Astrocyte of the hippocampus (primary cell): ENCODE data around the gene INAFM2.

Source experiments
- DNase-seq: peaks from one replicate; pipeline ENCODE4 v3.0.0; 2011; ENCODE audit warnings: low read depth, low spot score

Gene INAFM2

DNA sequence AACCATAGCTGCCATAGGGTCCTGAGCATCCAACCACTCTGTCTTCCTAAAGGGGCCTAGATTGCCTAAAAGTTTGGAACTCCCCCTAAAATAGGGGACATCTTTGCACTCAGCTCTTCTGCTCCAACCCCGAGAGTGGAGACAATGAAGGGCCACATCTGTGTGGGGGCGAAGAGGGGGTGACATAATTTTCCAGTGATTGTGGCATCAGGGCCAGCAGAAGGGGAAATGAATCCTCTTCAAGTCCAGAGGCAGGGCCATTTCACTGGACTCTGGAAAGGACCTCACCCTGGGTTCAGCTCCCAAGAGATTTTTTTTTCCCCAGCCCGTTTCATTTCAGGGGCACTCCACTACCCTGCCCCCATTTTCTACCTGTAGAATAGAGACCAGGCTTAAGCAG lies 36.0 kb upstream of the INAFM2 start:
- no peak for DNase-seq

DNA sequence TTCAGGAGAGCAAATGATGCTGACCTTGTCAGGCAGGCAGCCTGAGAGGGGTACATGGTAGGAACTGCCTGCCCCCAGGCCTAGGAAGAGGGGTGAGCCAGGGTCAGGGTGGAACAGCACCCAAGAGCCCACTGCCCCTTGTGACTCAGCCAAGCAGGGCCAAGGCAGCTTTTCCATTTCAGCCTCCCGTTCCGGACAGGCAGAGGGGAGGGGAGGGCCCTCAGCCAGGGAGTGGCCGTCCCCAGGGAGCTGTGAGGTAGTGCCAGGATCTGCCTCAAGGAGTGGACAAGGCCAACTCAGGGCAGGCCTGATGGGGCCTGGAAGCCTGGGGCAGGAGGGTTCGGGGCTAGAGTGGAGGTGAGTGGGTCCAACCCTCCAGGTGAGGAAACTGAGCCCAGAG lies 35.5 kb upstream of the INAFM2 start:
- no peak for DNase-seq

DNA sequence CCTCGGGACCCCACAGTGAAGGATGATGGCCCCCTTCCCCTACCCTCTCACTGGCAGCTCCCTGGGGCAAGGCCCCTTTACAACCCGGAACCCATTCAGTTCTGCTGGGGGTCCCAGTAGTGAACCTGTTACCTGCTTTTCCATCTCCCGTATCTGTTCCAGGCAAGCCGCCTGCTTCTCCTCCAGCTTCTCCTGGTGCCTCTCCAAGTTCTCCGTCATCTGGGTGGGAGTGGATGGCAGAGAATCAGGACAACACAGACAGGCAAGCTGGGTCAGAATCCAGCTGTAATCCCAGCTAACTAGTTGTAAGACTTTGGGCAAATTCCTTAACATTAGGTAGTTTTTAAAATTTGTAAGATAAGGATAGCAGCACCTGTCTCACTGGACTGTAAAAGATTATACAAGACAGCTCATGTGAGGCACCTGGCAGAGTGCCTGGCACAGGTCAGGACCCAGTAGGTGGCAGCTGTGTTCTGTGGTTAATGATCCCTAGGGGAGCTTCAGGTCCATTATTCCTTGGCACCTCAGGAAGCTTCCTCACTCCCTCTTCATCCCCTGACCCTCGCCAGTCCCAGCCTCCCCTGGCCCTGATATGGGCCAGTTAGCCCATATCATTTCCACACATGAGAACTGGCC lies 34.2 kb upstream of the INAFM2 start:
- no peak for DNase-seq

- no peak for DNase-seq
These were observed 33.0 kb upstream of the INAFM2 start for GRCh38 chr15:40290545-40290917.

DNA sequence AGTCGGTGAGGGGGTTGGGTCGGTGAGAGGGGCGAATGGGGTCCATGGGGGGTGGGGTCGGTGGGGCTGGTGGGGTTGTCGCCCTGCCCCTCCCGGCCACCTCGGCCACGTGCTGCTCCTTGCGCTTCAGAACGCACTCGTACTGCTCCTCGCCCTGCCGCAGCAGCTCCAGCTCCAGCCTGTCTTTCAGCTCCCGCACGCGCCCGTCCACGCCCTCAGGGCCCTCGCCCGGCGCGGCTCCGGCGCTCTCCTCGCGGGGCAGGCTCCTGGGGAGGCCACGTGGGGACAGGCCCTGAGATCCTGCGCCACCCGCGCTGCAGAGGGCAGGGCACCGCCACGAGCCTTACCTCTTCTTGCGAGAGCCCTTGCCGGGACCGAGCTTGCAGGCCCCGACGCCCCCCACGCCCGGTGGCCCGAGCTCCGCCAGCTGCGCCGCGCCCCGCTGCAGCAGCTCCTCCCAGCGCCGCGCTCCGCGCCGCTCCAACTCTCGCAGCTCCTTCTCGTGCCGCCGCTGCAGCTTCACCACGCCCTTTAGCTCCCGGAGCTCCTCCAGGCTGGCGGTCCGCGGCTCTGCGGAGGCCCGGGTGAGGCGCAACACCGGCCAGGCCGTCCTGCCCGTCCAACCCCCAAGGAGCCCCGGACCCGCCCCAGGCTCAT lies 32.4 kb upstream of the INAFM2 start:
- peak; percentile 81 for DNase-seq

DNA sequence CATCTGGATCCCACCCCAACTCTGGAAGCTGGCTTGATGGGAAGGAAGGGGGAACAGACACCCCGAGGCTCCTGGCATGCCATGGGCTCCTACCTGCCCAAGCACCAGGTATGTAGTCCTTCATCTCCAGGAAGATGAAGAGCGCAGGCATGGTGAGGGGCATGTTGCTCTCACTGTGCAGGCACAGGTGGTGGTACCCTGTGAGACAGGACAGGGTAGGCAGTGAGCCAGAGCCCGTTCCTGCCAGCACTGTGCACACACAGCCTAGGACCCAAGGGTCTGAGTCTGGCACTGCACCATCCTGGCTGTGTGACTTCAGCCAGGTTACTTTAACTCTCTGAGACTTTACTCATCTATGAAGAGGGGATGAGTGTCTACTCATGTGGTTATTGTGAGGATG lies 31.2 kb upstream of the INAFM2 start:
- no peak for DNase-seq

DNA sequence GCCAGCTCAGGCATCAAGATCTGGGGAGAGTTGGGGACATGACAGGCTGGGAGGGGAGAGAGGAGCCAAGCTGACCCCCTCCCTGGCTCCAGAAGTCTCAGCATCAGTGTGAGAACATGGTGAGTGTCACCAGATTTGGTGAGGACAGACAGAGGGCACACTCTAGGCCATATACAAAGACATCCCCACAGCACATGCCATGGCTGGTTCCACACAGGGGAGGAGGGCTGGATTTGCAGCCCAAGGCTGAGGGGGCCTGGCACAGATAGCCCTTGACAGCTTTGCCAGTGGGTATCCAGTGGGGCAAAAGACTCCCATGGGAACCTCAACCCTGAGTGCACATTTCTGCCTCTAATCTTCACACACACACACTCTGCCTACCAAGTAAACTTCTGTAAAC lies 30.5 kb upstream of the INAFM2 start:
- no peak for DNase-seq

DNA sequence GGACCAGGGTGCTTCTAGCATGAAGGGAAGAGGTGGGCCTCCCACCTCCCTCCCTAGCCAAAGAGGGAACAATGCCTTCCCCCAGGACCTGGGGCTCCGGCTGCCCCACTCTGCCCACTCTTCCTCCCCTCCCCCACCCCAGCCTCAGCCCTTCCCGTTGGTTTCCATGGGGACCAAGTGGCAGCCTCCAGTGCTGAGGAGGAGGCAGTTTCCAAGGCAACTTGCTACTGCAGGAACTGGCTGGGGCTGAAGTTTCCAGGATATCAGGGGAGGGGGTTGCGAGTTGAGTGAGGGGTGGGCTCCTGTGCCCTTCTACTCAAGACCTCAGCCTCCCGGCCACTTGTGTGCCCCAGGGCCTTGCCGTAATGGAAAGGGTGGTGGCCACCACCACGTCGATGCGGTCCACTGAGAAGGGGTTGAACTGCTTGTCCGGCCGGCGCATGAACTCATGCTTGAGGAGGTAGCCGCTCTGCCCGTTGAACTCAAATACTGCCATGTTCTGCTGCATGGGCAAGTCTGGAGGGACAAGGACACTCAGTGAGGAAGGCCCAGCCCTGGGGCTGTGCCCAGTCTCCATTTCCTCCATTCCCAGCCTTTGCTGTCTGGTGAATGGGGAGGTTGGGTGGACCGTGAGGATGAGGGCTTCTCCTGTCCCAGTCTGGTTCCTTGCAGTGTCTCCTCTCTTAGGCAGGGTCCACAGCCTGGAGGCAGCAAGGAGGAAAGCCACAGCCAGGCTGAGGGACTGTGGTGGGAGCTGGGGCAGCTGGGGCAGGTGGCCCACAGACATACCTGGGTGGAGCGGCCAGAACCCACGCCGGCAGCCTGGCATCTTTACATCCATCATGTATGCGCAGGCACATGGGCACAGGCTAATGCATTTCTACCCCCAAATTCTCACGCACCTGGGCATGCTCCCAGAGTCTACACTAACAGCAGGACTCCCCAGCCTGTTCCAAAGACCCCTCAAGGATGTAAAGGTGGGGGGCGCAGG lies 29.3 kb upstream of the INAFM2 start:
- DNase-seq: no peak

GRCh38 chr15:40295297-40295696 lies 28.2 kb upstream of the INAFM2 start:
- no peak for DNase-seq

- DNase-seq: no peak
These were observed 27.5 kb upstream of the INAFM2 start for GRCh38 chr15:40295877-40296560.

DNA sequence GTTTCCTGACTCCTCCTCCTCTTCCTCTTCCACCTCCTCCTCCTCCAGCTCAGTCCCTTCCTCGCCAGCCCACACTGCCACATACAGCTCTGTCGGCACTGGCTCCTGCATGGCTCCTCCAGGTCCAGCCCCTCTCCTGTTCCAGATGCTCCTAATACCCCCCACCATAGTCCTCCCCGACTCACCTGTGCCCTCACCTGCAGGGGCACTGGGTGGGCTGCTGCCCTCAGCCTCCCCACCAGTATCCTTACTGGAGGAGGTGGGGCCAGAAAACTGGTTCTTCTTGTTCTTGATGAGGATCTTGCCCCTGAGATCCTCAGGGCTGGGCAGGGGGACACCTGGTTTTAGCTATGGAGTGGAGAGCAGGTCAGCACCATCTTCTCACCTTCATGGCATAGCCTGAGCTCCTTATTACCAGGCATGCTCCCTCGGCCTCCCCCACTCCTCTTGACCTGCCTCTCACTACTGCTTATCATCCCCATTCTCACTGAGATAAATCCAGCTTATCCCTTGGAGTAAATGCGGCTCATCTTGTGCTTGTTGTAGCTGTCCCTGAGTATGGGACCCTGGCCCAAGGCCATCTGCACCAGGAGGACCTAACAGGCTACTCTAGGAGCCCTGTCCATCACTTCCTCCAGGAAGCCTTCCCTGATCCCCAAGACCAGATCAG lies 26.8 kb upstream of the INAFM2 start:
- no peak for DNase-seq

DNA sequence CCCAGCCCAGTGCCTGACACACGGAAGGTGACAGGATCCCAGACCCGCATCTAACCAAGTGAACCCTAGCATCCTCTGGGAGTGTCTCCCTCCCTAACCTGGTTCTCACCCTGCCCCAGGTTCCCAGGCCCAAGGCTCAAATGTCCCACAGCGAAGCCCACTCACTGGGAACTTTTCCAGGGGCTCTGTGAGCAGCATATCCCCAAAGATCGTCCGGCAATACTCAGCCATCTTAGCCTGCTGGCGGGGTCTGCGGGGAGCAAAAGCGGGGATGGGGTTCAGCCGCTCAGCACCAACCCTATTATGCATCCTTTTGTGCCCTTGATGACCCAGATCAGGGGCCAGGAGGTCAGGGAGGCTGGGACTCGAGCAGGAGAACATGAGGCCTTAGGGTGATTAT lies 26.1 kb upstream of the INAFM2 start:
- DNase-seq: no peak

DNA sequence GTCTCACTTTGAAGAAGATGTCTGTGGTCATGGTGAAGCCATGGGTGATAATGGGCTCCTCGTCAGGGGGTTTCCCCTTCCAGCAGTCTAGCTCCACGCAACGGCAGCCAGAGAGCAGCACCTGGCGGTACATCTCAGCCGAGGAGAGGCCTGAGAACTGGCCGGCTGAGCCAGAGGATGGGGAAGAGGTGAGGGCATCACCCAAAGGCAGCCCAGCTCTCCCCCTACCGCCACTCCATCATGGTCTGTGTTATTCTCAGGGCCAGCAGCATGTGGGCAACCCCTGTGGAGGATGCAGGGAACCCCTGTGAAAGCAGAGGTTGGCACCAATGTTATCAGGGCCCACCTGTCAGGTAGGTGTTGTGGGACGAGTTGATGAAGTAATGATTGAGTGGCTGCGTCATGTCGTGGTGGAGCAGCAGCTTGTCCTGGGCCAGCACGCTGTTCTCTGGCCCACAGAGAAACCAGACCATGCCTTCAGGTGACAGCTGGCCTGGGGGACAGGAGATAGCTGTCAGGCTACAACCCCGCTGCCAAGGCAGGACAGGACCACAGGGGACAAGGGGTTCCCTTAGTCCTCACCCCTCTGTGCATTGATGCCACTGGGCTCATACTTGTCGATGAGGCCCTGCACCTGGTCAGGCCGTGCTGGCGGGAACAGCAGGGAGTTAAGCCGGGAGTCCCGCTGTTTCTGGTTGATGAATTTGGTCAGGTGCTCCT lies 25.1 kb upstream of the INAFM2 start:
- DNase-seq: no peak

GRCh38 chr15:40300367-40300766 lies 23.1 kb upstream of the INAFM2 start:
- DNase-seq: no peak

GRCh38 chr15:40300771-40301170 lies 22.7 kb upstream of the INAFM2 start:
- no peak for DNase-seq

- DNase-seq: no peak
These were observed 21.9 kb upstream of the INAFM2 start for GRCh38 chr15:40301467-40302179.

DNA sequence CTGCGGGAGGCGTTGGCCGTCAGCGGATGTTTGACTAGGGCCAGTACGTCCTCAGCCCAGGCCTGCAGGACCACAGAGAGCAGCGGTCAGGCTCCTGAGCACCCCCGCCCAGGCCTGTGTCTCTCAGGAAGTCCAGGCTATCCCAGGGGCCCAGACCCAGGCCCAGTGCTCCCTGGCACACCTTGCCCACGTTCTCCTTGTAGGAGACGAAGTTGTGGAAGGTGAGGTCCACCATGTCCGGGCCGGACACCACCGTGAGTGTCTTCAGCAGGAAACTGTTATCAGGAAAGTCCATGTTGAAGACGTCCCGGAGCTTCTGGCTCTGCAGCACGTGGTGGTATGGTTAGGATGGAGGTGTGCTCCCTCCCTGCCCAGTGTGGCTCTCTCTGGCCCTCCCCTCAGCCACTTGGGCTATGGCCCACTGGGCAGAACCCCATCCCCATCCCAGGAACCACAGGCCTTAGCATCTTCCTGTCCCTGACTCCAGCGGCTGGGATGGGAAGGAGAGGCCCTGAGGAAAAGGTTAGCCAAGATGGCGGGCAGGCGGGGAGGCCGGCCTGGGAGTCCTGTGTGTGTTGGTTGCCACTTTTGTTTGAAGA lies 21.1 kb upstream of the INAFM2 start:
- no peak for DNase-seq

- DNase-seq: no peak
These were observed 20.5 kb upstream of the INAFM2 start for GRCh38 chr15:40302981-40303380.

DNA sequence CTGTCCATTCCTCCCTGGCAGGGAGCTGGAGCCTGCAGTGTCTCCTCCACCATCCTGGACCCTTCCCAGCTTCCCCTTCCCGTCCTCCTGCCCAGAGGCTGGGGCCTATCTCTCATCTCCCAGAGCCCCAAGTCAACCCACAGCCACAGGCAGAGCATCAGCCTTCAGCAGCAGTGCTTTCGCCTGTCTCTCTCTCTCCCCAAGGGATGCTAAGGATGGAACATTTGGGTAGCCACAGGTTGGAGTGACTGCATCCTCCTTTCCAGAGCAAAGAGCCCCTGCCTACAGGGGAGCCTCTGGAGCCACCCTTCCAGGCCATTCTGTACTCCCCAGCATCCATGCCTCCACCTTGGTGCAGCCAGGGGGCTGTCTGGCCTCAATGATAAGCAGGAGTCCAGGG lies 19.9 kb upstream of the INAFM2 start:
- DNase-seq: no peak

GRCh38 chr15:40305281-40305680 lies 18.2 kb upstream of the INAFM2 start:
- no peak for DNase-seq
